Uterus (tissue), 4 donors: ENCODE results near the gene HEG1. TPM values are rescaled to one million over a fixed set of nuclear protein-coding genes. Genes with fewer than 3 reads are reported as not detected.

Experiments used
- DNase-seq, 2 donors: peaks; one replicate each; pipeline ENCODE4 v3.0.0-alpha.2; 2019 to 2020
- H3K27ac ChIP-seq, 2 donors: fragments of 200-600 bp; sonication (generic); 1 replicate in 1 of 2; 2 replicates in 1 of 2; pipeline ENCODE4 v1.5.1; 2016 to 2018
- H3K27me3 ChIP-seq, 2 donors: fragments of 200-600 bp; sonication (generic); one replicate each; pipeline ENCODE4 v1.5.1; 2018 to 2019; ENCODE audit warnings: control low read depth in 1 of 2
- H3K36me3 ChIP-seq, 2 donors: fragments of 200-600 bp; sonication (generic); one replicate each; pipeline ENCODE4 v1.5.1; 2019; ENCODE audit warnings: control low read depth in 1 of 2
- H3K4me1 ChIP-seq, 2 donors: fragments of 200-600 bp; sonication (generic); one replicate each; pipeline ENCODE4 v1.5.1; 2018 to 2019; ENCODE audit warnings: control low read depth in 1 of 2
- H3K4me3 ChIP-seq, 2 donors: fragments of 200-600 bp; sonication (generic); 1 replicate in 1 of 2; 2 replicates in 1 of 2; pipeline ENCODE4 v1.5.1; 2018 to 2019; ENCODE audit warnings: mild to moderate bottlenecking in 1 of 2
- H3K9me3 ChIP-seq, 2 donors: fragments of 200-600 bp; sonication (generic); one replicate each; pipeline ENCODE4 v1.5.1; 2019; ENCODE audit warnings: control low read depth in 1 of 2
- POLR2A ChIP-seq, 2 donors: fragments of 450-650 bp; IDR thresholded peaks; one replicate each; pipeline ENCODE4 v1.6.1; 2016; ENCODE audit warnings: antibody characterized with exemption in 2 of 2, mild to moderate bottlenecking in 1 of 2, moderate library complexity in 1 of 2
- intact Hi-C: fragments of 100-400 bp; cut with DNase I; formaldehyde crosslinking; loops from one replicate; pipeline ENCODE4 v1.15.1; 2023; ENCODE audit warnings: low total_unique reads
- total RNA-seq, 4 donors: library from RNA; depleted of rRNA in 3 of 4; stranded (reverse); fragments of >200 nt in 3 of 4; gene quantifications; one replicate each; pipeline versions ENCODE4 v1.1.0 to v1.2.4, GENCODE V29; 2014 to 2023
- TF ChIP-seq, protein P1 (sequence below), 4 experiments: fragments of 200-600 bp in 2 of 4; fragments of 450-650 bp in 2 of 4; sonication (generic) in 2 of 4; IDR thresholded peaks; one replicate each; pipeline ENCODE4 v1.5.1; 2016 to 2019; ENCODE audit warnings: antibody characterized with exemption in 4 of 4, mild to moderate bottlenecking in 2 of 4, moderate library complexity in 1 of 4
- donor health status: DM: yes; HTN: yes; CAD: no.

The HEG1 gene
- total RNA-seq, 4 donors from 2014 or later, result 64.8 to 97.0 (median 71.7) TPM

- no peak overlapping the region for H3K27ac ChIP-seq
- no peaks in the 10 kb centered on the region for H3K27me3 ChIP-seq
- no peak for DNase-seq
- intact Hi-C loops, result no loop called here
- no peaks in the 10 kb centered on the region for H3K9me3 ChIP-seq
- H3K36me3 ChIP-seq, result no peaks in the 10 kb centered on the region
- no peak for TF ChIP-seq POLR2A (IDR thresholded peaks at IDR 0.05)
- TF ChIP-seq, protein P1, sequence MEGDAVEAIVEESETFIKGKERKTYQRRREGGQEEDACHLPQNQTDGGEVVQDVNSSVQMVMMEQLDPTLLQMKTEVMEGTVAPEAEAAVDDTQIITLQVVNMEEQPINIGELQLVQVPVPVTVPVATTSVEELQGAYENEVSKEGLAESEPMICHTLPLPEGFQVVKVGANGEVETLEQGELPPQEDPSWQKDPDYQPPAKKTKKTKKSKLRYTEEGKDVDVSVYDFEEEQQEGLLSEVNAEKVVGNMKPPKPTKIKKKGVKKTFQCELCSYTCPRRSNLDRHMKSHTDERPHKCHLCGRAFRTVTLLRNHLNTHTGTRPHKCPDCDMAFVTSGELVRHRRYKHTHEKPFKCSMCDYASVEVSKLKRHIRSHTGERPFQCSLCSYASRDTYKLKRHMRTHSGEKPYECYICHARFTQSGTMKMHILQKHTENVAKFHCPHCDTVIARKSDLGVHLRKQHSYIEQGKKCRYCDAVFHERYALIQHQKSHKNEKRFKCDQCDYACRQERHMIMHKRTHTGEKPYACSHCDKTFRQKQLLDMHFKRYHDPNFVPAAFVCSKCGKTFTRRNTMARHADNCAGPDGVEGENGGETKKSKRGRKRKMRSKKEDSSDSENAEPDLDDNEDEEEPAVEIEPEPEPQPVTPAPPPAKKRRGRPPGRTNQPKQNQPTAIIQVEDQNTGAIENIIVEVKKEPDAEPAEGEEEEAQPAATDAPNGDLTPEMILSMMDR (IDR thresholded peaks at IDR 0.05), result no peak
- no peak overlapping the region for H3K4me3 ChIP-seq
- no peaks in the 10 kb centered on the region for H3K4me1 ChIP-seq
Measured at GRCh38 chr3:124942613-124943012, 113.2 kb downstream of the HEG1 start.

DNA sequence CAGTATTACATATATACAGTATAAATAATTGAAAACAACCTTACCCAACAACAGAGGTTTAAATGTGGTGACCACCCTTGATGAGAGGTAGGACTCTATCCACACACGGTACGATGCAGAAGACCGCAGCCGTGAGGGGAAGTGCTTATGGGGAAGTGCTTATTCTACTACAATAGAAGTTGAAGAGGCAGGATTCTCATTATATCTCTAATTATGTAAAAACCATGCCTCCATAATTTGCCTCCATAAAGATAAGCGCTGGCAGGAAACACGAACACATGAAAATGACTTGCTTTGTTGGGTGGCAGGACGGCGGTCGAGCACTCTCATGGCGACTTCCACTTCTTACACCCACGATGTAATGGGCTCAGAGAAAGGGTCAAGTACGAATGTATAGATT lies 114.0 kb downstream of the HEG1 start:
- Histone ChIP-seq H3K4me1 (no peaks in the 10 kb centered on the region), H3K4me3 (no peak overlapping the region), H3K27ac (no peak overlapping the region), H3K9me3 (no peaks in the 10 kb centered on the region), H3K36me3 (no peaks in the 10 kb centered on the region), H3K27me3 (no peaks in the 10 kb centered on the region)
- intact Hi-C loops, result no loop called here
- no peak for DNase-seq
- TF ChIP-seq, protein P1 (IDR thresholded peaks at IDR 0.05), result no peak
- TF ChIP-seq POLR2A (IDR thresholded peaks at IDR 0.05), result no peak

- H3K27ac ChIP-seq, result no peak overlapping the region
- H3K9me3 ChIP-seq, result no peaks in the 10 kb centered on the region
- no peak for DNase-seq
- no peak overlapping the region for H3K4me3 ChIP-seq
- TF ChIP-seq POLR2A (IDR thresholded peaks at IDR 0.05), result no peak
- TF ChIP-seq, protein P1 (IDR thresholded peaks at IDR 0.05), result no peak
- H3K27me3 ChIP-seq, result no peaks in the 10 kb centered on the region
- H3K4me1 ChIP-seq, result no peaks in the 10 kb centered on the region
- no peaks in the 10 kb centered on the region for H3K36me3 ChIP-seq
- intact Hi-C loops, result loop anchor here (10.0 kb wide), 1 partner anchor 225 kb away; no protein-coding TSS in a partner anchor
Measured at GRCh38 chr3:124939661-124940060, 116.1 kb downstream of the HEG1 start.

- H3K36me3 ChIP-seq, result no peaks in the 10 kb centered on the region
- no peak overlapping the region for H3K27ac ChIP-seq
- H3K27me3 ChIP-seq, result no peaks in the 10 kb centered on the region
- no peak for TF ChIP-seq POLR2A (IDR thresholded peaks at IDR 0.05)
- TF ChIP-seq, protein P1 (IDR thresholded peaks at IDR 0.05), result no peak
- no peak overlapping the region for H3K4me3 ChIP-seq
- no peak for DNase-seq
- intact Hi-C loops, result loop anchor here (10.0 kb wide), 1 partner anchor 226 kb away; no protein-coding TSS in a partner anchor
- H3K9me3 ChIP-seq, result no peaks in the 10 kb centered on the region
- no peaks in the 10 kb centered on the region for H3K4me1 ChIP-seq
Measured at GRCh38 chr3:124938896-124939295, 116.9 kb downstream of the HEG1 start.

- no peak for TF ChIP-seq POLR2A (IDR thresholded peaks at IDR 0.05)
- no peak for DNase-seq
- Histone ChIP-seq H3K36me3 (no peaks in the 10 kb centered on the region), H3K27ac (no peak overlapping the region), H3K9me3 (no peaks in the 10 kb centered on the region), H3K27me3 (no peaks in the 10 kb centered on the region), H3K4me1 (no peaks in the 10 kb centered on the region), H3K4me3 (no peak overlapping the region)
- intact Hi-C loops, result loop anchor here (10.0 kb wide), 1 partner anchor 228 kb away; no protein-coding TSS in a partner anchor
Measured at GRCh38 chr3:124937049-124937448, 118.7 kb downstream of the HEG1 start.
